Activated CD8-positive, alpha-beta memory T cell treated with anti-CD3 and anti-CD28 coated beads for 48 hours (primary cell): ENCODE results near the gene EPHA8.

Source experiments
- DNase-seq, 3 experiments: peaks; one replicate each; pipeline ENCODE4 v3.0.0-alpha.2; 2020; ENCODE audit warnings: low read depth in 2 of 3, low spot score in 2 of 3

The EPHA8 gene

GRCh38 chr1:22535399-22535798 is 27.9 kb upstream of the EPHA8 start:
- DNase-seq = no peak

- no peak for DNase-seq
Observed at GRCh38 chr1:22536506-22536905, 26.8 kb upstream of the EPHA8 start.

GRCh38 chr1:22537441-22538139 is 25.7 kb upstream of the EPHA8 start:
- no peak for DNase-seq

- no peak for DNase-seq
Observed at GRCh38 chr1:22539510-22540118, 23.7 kb upstream of the EPHA8 start.

GRCh38 chr1:22540337-22540736 is 23.0 kb upstream of the EPHA8 start:
- DNase-seq = no peak

- no peak for DNase-seq
Observed at GRCh38 chr1:22542886-22543285, 20.4 kb upstream of the EPHA8 start.

GRCh38 chr1:22543679-22544078 is 19.6 kb upstream of the EPHA8 start:
- no peak for DNase-seq

GRCh38 chr1:22544606-22545005 is 18.7 kb upstream of the EPHA8 start:
- no peak for DNase-seq

GRCh38 chr1:22545141-22545540 is 18.1 kb upstream of the EPHA8 start:
- no peak for DNase-seq

- DNase-seq = no peak
Observed at GRCh38 chr1:22547186-22547817, 16.0 kb upstream of the EPHA8 start.

GRCh38 chr1:22547818-22548462 is 15.3 kb upstream of the EPHA8 start:
- DNase-seq = no peak

GRCh38 chr1:22550021-22550420 is 13.3 kb upstream of the EPHA8 start:
- no peak for DNase-seq

GRCh38 chr1:22551591-22551990 is 11.7 kb upstream of the EPHA8 start:
- no peak for DNase-seq

- no peak for DNase-seq
Observed at GRCh38 chr1:22552021-22552420, 11.3 kb upstream of the EPHA8 start.

GRCh38 chr1:22553104-22553880 is 10.0 kb upstream of the EPHA8 start:
- DNase-seq = no peak

- DNase-seq = no peak
Observed at GRCh38 chr1:22553991-22554522, 9.2 kb upstream of the EPHA8 start.

GRCh38 chr1:22555371-22555656 is 8.0 kb upstream of the EPHA8 start:
- DNase-seq = no peak

- no peak for DNase-seq
Observed at GRCh38 chr1:22556391-22557104, 6.7 kb upstream of the EPHA8 start.

GRCh38 chr1:22557341-22557950 is 5.8 kb upstream of the EPHA8 start:
- no peak for DNase-seq
